Transverse colon (tissue), 3 donors: ENCODE measurements around the gene CFAP54.

ENCODE experiments used
- CTCF ChIP-seq, 5 experiments: fragments of 200-600 bp in 3 of 5; fragments of 450-650 bp in 2 of 5; sonication (generic) in 3 of 5; IDR thresholded peaks; 1 replicate in 2 of 5; 2 replicates in 3 of 5; pipeline ENCODE4 v1.5.1; 2016 to 2017; ENCODE audit warnings: antibody characterized with exemption in 5 of 5, inconsistent platforms in 3 of 5, mild to moderate bottlenecking in 2 of 5, moderate library complexity in 1 of 5
- POLR2A ChIP-seq: fragments of 450-650 bp; IDR thresholded peaks from one replicate; pipeline ENCODE4 v1.6.1; 2016; ENCODE audit warnings: antibody characterized with exemption, mild to moderate bottlenecking, moderate library complexity

GRCh38 chr12:96812153-96812552, 322.8 kb downstream of the CFAP54 start:
- TF ChIP-seq CTCF (IDR thresholded peaks at IDR 0.05) (no peak), POLR2A (no peak)
